HCT116 (cell line): ENCODE measurements around the gene ABCG1. TPM values are rescaled to one million over a fixed set of nuclear protein-coding genes. Genes with fewer than 3 reads are reported as not detected.

Experiments
- ATAC-seq: fragments of 200-7000 bp; cut with Tn5 transposase; 2 replicates; pipeline ENCODE4 v1.9.1; 2020; ENCODE audit warnings: mild to moderate bottlenecking, moderate library complexity
- BruUV-seq: library from RNA; stranded (reverse); fragments of 400-500 nt; replicated peaks from 2 replicates; lab custom pipeline; 2021; lab: Mats Ljungman, UMichigan
- CTCF ChIA-PET: fragments of 300-600 bp; sonication (Branson Sonifier 250); formaldehyde crosslinking; loops from one replicate; lab custom pipeline; 2021; ENCODE audit warnings: antibody characterized with exemption; lab: Charles Lee
- POLR2A ChIA-PET: fragments of 300-600, 350-600 bp; sonication (Branson Sonifier 250); formaldehyde crosslinking; loops from one replicate; lab custom pipeline; 2021; ENCODE audit warnings: antibody characterized with exemption; lab: Charles Lee
- RAD21 ChIA-PET, 2 experiments: fragments of 300-600 bp; sonication (Branson Sonifier 250); formaldehyde crosslinking; loops; one replicate each; lab custom pipeline; 2023; ENCODE audit warnings: low total read pairs in 2 of 2; ENCODE audit not compliant: uncharacterized antibody in 2 of 2, unreplicated experiment in 2 of 2, low non-redundant PET in 1 of 2; lab: Charles Lee
- DNase-seq: peaks from one replicate; pipeline ENCODE4 v3.0.0-alpha.2; 2010; ENCODE audit warnings: low read depth, low spot score
- H2AFZ ChIP-seq: fragments of 200-600 bp; shearing (Covaris generic), sonication (generic); 2 replicates; pipeline ENCODE4 v1.6.1; 2017; ENCODE audit warnings: low read depth, mixed run types, mixed read lengths, antibody characterized with exemption, low read length; ENCODE audit not compliant: poor library complexity, severe bottlenecking
- H3K27ac ChIP-seq: 2 replicates; pipeline ENCODE4 v1.5.1; 2012; ENCODE audit warnings: low read depth, low read length
- H3K27me3 ChIP-seq: fragments of 200-600 bp; sonication (generic); 2 replicates; pipeline ENCODE4 v1.6.1; 2016; ENCODE audit warnings: mixed run types, low read length, mixed read lengths; ENCODE audit not compliant: insufficient read depth
- H3K36me3 ChIP-seq, 2 experiments: fragments of 200-500 bp in 1 of 2; fragments of 200-600 bp in 1 of 2; sonication (Bioruptor generic) in 1 of 2; sonication (generic) in 1 of 2; 2 replicates each; pipeline versions ENCODE4 v1.5.1 to v1.6.1; 2014 to 2016; ENCODE audit warnings: low read length in 2 of 2, inconsistent platforms in 1 of 2, mixed read lengths in 1 of 2, mixed run types in 1 of 2; ENCODE audit not compliant: insufficient read depth in 2 of 2, control insufficient read depth in 1 of 2
- H3K4me1 ChIP-seq, 2 experiments: fragments of 200-600 bp in 1 of 2; sonication (generic) in 1 of 2; 2 replicates each; pipeline versions ENCODE4 v1.5.1 to v1.6.1; 2012 to 2017; ENCODE audit warnings: low read length in 2 of 2, inconsistent platforms in 1 of 2, mild to moderate bottlenecking in 1 of 2, mixed read lengths in 1 of 2, mixed run types in 1 of 2, moderate library complexity in 1 of 2; ENCODE audit not compliant: insufficient read depth in 2 of 2, control insufficient read depth in 1 of 2
- H3K4me2 ChIP-seq: fragments of 200-600 bp; sonication (generic); 2 replicates; pipeline ENCODE4 v1.6.1; 2017; ENCODE audit warnings: mixed run types, low read length, mixed read lengths
- H3K4me3 ChIP-seq, 2 experiments: fragments of 200-600 bp in 1 of 2; sonication (generic) in 1 of 2; replicated peaks in 1 of 2; 2 replicates each; pipeline ENCODE4 v1.5.1; 2011 to 2016; ENCODE audit warnings: low read length in 2 of 2, control low read depth in 1 of 2, low read depth in 1 of 2, mild to moderate bottlenecking in 1 of 2, mixed read lengths in 1 of 2, mixed run types in 1 of 2
- H3K79me2 ChIP-seq: fragments of 200-600 bp; sonication (generic); 2 replicates; pipeline ENCODE4 v1.6.1; 2017; ENCODE audit warnings: mild to moderate bottlenecking, mixed run types, low read length, moderate library complexity, mixed read lengths; ENCODE audit not compliant: insufficient read depth
- H3K9ac ChIP-seq: fragments of 200-600 bp; sonication (generic); 2 replicates; pipeline ENCODE4 v1.6.1; 2016; ENCODE audit warnings: low read length, mixed read lengths
- H3K9me2 ChIP-seq: fragments of 200-600 bp; sonication (generic), shearing (Covaris generic); 2 replicates; pipeline ENCODE4 v1.6.1; 2017; ENCODE audit warnings: mixed run types, mild to moderate bottlenecking, moderate library complexity; ENCODE audit not compliant: insufficient read depth
- H3K9me3 ChIP-seq, 2 experiments: fragments of 200-500 bp in 1 of 2; fragments of 200-600 bp in 1 of 2; sonication (Bioruptor generic) in 1 of 2; sonication (generic) in 1 of 2; 2 replicates each; pipeline ENCODE4 v1.6.1; 2014 to 2017; ENCODE audit warnings: low read length in 2 of 2, mixed read lengths in 2 of 2, inconsistent platforms in 1 of 2, low read depth in 1 of 2, mild to moderate bottlenecking in 1 of 2, mixed run types in 1 of 2, moderate library complexity in 1 of 2; ENCODE audit not compliant: control insufficient read depth in 1 of 2, insufficient read depth in 1 of 2
- H4K20me1 ChIP-seq: fragments of 200-600 bp; sonication (generic), shearing (Covaris generic); 2 replicates; pipeline ENCODE4 v1.6.1; 2017; ENCODE audit warnings: mixed run types, mild to moderate bottlenecking, moderate library complexity; ENCODE audit not compliant: insufficient read depth
- ATF3 ChIP-seq: IDR thresholded peaks from 2 replicates; pipeline ENCODE4 v1.6.1; 2012
- CTCF ChIP-seq, 3 experiments: fragments of 200-600 bp in 1 of 3; sonication (generic) in 1 of 3; IDR thresholded peaks in 2 of 3; conservative IDR thresholded peaks in 1 of 3; 2 replicates each; pipeline ENCODE4 v1.5.1; 2012 to 2017; ENCODE audit warnings: low read depth in 2 of 3, low read length in 2 of 3, antibody characterized with exemption in 1 of 3, borderline replicate concordance in 1 of 3, control low read depth in 1 of 3, mild to moderate bottlenecking in 1 of 3, mixed read lengths in 1 of 3, mixed run types in 1 of 3, moderate library complexity in 1 of 3; ENCODE audit not compliant: insufficient read depth in 1 of 3
- EGR1 ChIP-seq: IDR thresholded peaks from 2 replicates; pipeline ENCODE4 v1.6.1; 2012; ENCODE audit warnings: low read depth
- ELF1 ChIP-seq: IDR thresholded peaks from 2 replicates; pipeline ENCODE4 v1.6.1; 2012; ENCODE audit warnings: low read depth, borderline replicate concordance
- EZH2 ChIP-seq: fragments of 200-600 bp; sonication (generic); IDR thresholded peaks from 2 replicates; pipeline ENCODE4 v1.6.1; 2017; ENCODE audit warnings: antibody characterized with exemption, mixed run types
- POLR2A ChIP-seq: IDR thresholded peaks from 2 replicates; pipeline ENCODE4 v1.7.0; 2011; ENCODE audit warnings: borderline replicate concordance; ENCODE audit not compliant: insufficient read depth, insufficient read length; ENCODE audit errors: extremely low read depth
- POLR2AphosphoS5 ChIP-seq: IDR thresholded peaks from 2 replicates; pipeline ENCODE4 v1.6.1; 2011; ENCODE audit warnings: mild to moderate bottlenecking, low read depth, low read length, moderate library complexity
- SP1 ChIP-seq: IDR thresholded peaks from 2 replicates; pipeline ENCODE4 v1.6.1; 2012; ENCODE audit warnings: low read depth
- SRF ChIP-seq: IDR thresholded peaks from 2 replicates; pipeline ENCODE4 v1.6.1; 2012; ENCODE audit warnings: low read depth
- YY1 ChIP-seq: IDR thresholded peaks from 2 replicates; pipeline ENCODE4 v1.6.1; 2011; ENCODE audit warnings: low read length, low read depth, moderate library complexity, mild to moderate bottlenecking; ENCODE audit not compliant: insufficient replicate concordance; ENCODE audit errors: extremely low read depth
- ZBTB33 ChIP-seq: IDR thresholded peaks from 2 replicates; pipeline ENCODE4 v1.6.1; 2011; ENCODE audit warnings: mild to moderate bottlenecking, low read length, moderate library complexity; ENCODE audit not compliant: insufficient replicate concordance; ENCODE audit errors: extremely low read depth
- ZNF274 ChIP-seq: fragments of 200-500 bp; sonication (Bioruptor generic); IDR thresholded peaks from 2 replicates; pipeline ENCODE4 v1.6.1; 2014; ENCODE audit warnings: mild to moderate bottlenecking, low read depth, low read length, inconsistent platforms
- intact Hi-C: fragments of 100-400 bp; cut with micrococcal nuclease; formaldehyde crosslinking; loops from 2 replicates; pipeline ENCODE4 v1.10.0; 2022
- total RNA-seq: library from RNA; stranded (reverse); gene quantifications from one replicate; pipeline ENCODE4 v1.2.1, GENCODE V29; 2021; ENCODE audit not compliant: unreplicated experiment

ABCG1 gene
- total RNA-seq, 1 experiment from 2014 or later, result 1.6 TPM

GRCh38 chr21:42261829-42262200 is 42.9 kb downstream of the ABCG1 start:
- H3K4me2 ChIP-seq, result no peak overlapping the region
- H3K79me2 ChIP-seq, result no peaks in the 10 kb centered on the region
- no TSS peak for BruUV-seq
- RAD21 ChIA-PET, result no interaction called here
- TF ChIP-seq EGR1 (no peak), SP1 (no peak), EZH2 (no peak), ATF3 (no peak), ELF1 (no peak), CTCF (IDR thresholded peaks at IDR 0.05 in 2 of 3, conservative IDR thresholded peaks at IDR 0.05 in 1 of 3; ENCODE audit: borderline replicate concordance in 1 of 3, insufficient read depth in 1 of 3, low read depth in 2 of 3, low read length in 2 of 3) (no peak), POLR2AphosphoS5 (no peak), YY1 (no peak), ZNF274 (no peak), SRF (no peak), POLR2A (no peak), ZBTB33 (no peak)
- TF ChIP-seq, all 23 proteins: peak for 0
- Histone ChIP-seq H2AFZ (no peak overlapping the region), H3K27ac (no peak overlapping the region), H3K9me3 (no peaks in the 10 kb centered on the region), H3K36me3 (no peaks in the 10 kb centered on the region), H3K4me1 (peaks cover 5 to 10% of the 10 kb centered on the region in 2 experiments; a peak in 3 of 4 replicates), H4K20me1 (no peaks in the 10 kb centered on the region), H3K4me3 (no peak overlapping the region), H3K9me2 (no peaks in the 10 kb centered on the region), H3K27me3 (no peaks in the 10 kb centered on the region), H3K9ac (no peak overlapping the region)
- intact Hi-C loops, result no loop called here
- no peak for ATAC-seq
- ChIA-PET POLR2A (no interaction called here), CTCF (no interaction called here)
- no peak for DNase-seq
